ENCODE measurements around the gene GMDS. TPM values are rescaled to one million over a fixed set of nuclear protein-coding genes. Genes with fewer than 3 reads are reported as not detected.

GMDS gene
- total and polyA plus RNA-seq, 2 experiments from 2014 or later = 30.1 to 36.5 TPM

DNA sequence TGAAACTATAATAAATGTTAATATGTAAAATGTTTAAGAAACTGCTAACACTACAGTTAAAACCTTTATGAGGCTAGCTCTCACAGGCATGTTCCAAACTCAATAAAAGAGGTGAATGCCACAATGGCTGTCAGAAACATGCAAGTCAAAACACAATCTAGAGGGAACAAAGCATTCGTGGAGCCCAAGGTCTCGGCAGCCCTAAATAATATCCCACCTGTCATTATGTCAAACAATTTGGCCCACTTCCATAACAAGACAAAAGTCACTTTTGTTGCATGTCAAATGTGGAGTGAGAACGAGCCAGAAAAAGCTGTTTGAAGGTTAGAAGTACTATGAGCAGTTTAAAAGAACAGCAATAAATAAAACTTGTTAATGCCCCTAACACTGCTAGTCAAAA is 181.9 kb downstream of the GMDS start:
- no peak for ATAC-seq
- TF ChIP-seq, protein P1, sequence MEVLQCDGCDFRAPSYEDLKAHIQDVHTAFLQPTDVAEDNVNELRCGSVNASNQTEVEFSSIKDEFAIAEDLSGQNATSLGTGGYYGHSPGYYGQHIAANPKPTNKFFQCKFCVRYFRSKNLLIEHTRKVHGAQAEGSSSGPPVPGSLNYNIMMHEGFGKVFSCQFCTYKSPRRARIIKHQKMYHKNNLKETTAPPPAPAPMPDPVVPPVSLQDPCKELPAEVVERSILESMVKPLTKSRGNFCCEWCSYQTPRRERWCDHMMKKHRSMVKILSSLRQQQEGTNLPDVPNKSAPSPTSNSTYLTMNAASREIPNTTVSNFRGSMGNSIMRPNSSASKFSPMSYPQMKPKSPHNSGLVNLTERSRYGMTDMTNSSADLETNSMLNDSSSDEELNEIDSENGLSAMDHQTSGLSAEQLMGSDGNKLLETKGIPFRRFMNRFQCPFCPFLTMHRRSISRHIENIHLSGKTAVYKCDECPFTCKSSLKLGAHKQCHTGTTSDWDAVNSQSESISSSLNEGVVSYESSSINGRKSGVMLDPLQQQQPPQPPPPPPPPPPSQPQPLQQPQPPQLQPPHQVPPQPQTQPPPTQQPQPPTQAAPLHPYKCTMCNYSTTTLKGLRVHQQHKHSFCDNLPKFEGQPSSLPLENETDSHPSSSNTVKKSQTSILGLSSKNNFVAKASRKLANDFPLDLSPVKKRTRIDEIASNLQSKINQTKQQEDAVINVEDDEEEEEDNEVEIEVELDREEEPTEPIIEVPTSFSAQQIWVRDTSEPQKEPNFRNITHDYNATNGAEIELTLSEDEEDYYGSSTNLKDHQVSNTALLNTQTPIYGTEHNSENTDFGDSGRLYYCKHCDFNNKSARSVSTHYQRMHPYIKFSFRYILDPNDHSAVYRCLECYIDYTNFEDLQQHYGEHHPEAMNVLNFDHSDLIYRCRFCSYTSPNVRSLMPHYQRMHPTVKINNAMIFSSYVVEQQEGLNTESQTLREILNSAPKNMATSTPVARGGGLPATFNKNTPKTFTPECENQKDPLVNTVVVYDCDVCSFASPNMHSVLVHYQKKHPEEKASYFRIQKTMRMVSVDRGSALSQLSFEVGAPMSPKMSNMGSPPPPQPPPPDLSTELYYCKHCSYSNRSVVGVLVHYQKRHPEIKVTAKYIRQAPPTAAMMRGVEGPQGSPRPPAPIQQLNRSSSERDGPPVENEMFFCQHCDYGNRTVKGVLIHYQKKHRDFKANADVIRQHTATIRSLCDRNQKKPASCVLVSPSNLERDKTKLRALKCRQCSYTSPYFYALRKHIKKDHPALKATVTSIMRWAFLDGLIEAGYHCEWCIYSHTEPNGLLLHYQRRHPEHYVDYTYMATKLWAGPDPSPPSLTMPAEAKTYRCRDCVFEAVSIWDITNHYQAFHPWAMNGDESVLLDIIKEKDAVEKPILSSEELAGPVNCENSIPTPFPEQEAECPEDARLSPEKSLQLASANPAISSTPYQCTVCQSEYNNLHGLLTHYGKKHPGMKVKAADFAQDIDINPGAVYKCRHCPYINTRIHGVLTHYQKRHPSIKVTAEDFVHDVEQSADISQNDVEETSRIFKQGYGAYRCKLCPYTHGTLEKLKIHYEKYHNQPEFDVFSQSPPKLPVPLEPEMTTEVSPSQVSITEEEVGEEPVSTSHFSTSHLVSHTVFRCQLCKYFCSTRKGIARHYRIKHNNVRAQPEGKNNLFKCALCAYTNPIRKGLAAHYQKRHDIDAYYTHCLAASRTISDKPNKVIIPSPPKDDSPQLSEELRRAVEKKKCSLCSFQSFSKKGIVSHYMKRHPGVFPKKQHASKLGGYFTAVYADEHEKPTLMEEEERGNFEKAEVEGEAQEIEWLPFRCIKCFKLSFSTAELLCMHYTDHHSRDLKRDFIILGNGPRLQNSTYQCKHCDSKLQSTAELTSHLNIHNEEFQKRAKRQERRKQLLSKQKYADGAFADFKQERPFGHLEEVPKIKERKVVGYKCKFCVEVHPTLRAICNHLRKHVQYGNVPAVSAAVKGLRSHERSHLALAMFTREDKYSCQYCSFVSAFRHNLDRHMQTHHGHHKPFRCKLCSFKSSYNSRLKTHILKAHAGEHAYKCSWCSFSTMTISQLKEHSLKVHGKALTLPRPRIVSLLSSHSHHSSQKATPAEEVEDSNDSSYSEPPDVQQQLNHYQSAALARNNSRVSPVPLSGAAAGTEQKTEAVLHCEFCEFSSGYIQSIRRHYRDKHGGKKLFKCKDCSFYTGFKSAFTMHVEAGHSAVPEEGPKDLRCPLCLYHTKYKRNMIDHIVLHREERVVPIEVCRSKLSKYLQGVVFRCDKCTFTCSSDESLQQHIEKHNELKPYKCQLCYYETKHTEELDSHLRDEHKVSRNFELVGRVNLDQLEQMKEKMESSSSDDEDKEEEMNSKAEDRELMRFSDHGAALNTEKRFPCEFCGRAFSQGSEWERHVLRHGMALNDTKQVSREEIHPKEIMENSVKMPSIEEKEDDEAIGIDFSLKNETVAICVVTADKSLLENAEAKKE (CRISPR knock-in tag; IDR thresholded peaks at IDR 0.05) = no peak

DNA sequence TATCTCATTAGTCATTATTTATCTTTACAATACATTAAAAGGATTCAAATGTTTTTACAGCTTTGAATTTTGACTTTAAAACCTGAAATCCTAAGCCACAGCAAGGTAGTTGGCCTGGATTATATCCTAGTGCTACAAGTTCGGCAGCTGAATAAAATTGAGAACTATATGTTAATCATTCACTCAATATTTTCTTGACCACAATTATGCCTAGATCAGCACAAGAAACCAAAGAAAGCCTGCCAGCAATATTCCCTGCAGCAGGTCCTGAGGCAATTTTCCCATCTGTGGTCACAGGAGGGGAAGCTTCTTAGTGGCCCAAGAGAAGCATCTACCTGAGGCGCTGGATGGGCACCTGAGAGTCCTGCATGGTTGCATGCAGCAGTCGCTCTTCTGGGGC is 183.5 kb downstream of the GMDS start:
- Histone ChIP-seq H3K27me3 (ENCODE audit: insufficient read depth) (no peaks in the 10 kb centered on the region), H3K4me1 (ENCODE audit: insufficient read depth) (no peaks in the 10 kb centered on the region), H3K9me2 (ENCODE audit: insufficient read depth) (no peaks in the 10 kb centered on the region), H3K36me3 (ENCODE audit: insufficient read depth) (no peaks in the 10 kb centered on the region), H2AFZ (no peak overlapping the region), H3K4me2 (no peak overlapping the region), H3K79me2 (replicated peaks; ENCODE audit: insufficient read depth) (no peaks in the 10 kb centered on the region), H3K4me3 (no peak overlapping the region), H3F3A (replicated peaks; ENCODE audit: low read depth) (no peaks in the 10 kb centered on the region), H4K20me1 (replicated peaks; ENCODE audit: insufficient read depth) (no peaks in the 10 kb centered on the region; the same call in 1 of the 2 replicates), H3K27ac (ENCODE audit: low read depth) (no peak overlapping the region)
- peaks cover 7% of the 10 kb centered on the region; the same call in 1 of the 3 replicates for H3K36me3 Mint-ChIP-seq (ENCODE audit: low read depth)
- peaks cover 4% of the 10 kb centered on the region for H3K27me3 Mint-ChIP-seq (ENCODE audit: insufficient read depth, low read depth, poor library complexity)
- DNase-seq (ENCODE audit: low spot score) = no peak
- H3K4me1 Mint-ChIP-seq = peaks cover 16% of the 10 kb centered on the region
- ATAC-seq = no peak
- H3K4me3 Mint-ChIP-seq = no peak overlapping the region
- no peaks in the 10 kb centered on the region; the same call in 2 of the 3 replicates for H3K9me3 Mint-ChIP-seq
- no peak overlapping the region for H3K27ac Mint-ChIP-seq
- TF ChIP-seq EZH2phosphoT487 (IDR thresholded peaks at IDR 0.05; ENCODE audit: unreplicated experiment) (no peak), EZH2 (IDR thresholded peaks at IDR 0.05; ENCODE audit: low read depth, unreplicated experiment) (no peak)
- TF ChIP-seq, protein P1 (CRISPR knock-in tag; IDR thresholded peaks at IDR 0.05) = no peak

More for the DNA sequence above, 181.9 kb downstream of the GMDS start:
- no peak overlapping the region for H3K27ac ChIP-seq (ENCODE audit: low read depth)
- no peaks in the 10 kb centered on the region for H3K79me2 ChIP-seq (replicated peaks; ENCODE audit: insufficient read depth)
- H3K4me1 ChIP-seq (ENCODE audit: insufficient read depth) = no peaks in the 10 kb centered on the region
- Mint-ChIP-seq H3K27me3 (ENCODE audit: insufficient read depth, low read depth, poor library complexity) (peaks cover 4% of the 10 kb centered on the region), H3K9me3 (no peaks in the 10 kb centered on the region), H3K4me1 (peaks cover 16% of the 10 kb centered on the region), H3K36me3 (ENCODE audit: low read depth) (peaks cover 4% of the 10 kb centered on the region; the same call in 1 of the 3 replicates), H3K27ac (no peak overlapping the region), H3K4me3 (no peak overlapping the region)
- H3K9me2 ChIP-seq (ENCODE audit: insufficient read depth) = no peaks in the 10 kb centered on the region
- no peaks in the 10 kb centered on the region for H3F3A ChIP-seq (replicated peaks; ENCODE audit: low read depth)
- H3K36me3 ChIP-seq (ENCODE audit: insufficient read depth) = no peaks in the 10 kb centered on the region
- H3K4me3 ChIP-seq = no peak overlapping the region
- DNase-seq (ENCODE audit: low spot score) = no peak
- no peak overlapping the region for H2AFZ ChIP-seq
- H3K4me2 ChIP-seq = no peak overlapping the region
- no peaks in the 10 kb centered on the region for H3K27me3 ChIP-seq (ENCODE audit: insufficient read depth)
- H4K20me1 ChIP-seq (replicated peaks; ENCODE audit: insufficient read depth) = no peaks in the 10 kb centered on the region; the same call in 1 of the 2 replicates
